ENCODE measurements around the gene CERS6.
"Not testable (repeated sequence)": the region's sequence is repeated elsewhere in the genome, so short reads cannot be mapped to it uniquely, and the experiment has no call there.

CERS6 gene

DNA sequence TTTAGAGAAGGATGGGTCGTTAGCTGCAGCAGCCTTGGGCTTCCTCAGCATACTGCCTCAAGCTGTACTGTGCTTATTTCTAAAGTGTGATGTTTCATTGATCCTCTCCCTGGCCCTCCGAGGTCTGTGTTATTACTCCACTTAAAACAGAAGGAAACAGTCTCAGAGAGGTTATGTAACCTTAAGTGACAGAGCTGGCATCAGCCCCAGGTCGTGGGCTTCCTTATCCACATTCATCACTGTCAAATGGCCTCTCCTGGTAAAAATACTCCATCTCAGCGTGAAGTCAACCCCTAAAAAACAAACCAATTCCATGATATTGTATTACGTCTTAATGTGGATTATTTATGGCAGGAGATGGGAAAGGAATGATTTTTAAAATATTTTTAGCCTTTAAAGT is 193.0 kb downstream of the CERS6 start:
- no peak for DNase-seq

- no peak for DNase-seq
Measured at GRCh38 chr2:168649562-168649961, 193.5 kb downstream of the CERS6 start.

DNA sequence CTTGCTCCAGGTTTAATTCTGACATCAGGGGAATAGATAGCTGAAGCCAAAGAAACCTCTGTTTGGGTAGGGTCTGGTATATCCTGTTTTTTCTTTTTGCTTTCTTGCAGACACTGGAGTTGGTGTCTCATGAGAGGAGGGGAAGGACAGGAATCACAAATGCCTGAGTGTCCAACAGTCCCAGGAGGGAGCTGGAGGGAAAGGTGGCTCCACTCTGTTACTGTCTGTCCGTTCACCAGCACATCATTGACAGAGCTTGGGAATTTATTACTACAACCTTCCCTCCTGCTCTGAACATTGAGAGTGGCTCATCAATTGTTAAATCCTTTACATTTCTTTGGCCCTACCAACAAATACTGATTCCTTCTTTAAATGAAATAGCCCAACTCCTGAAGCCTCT is 194.1 kb downstream of the CERS6 start:
- no peak for DNase-seq

GRCh38 chr2:168650781-168651180 is 194.7 kb downstream of the CERS6 start:
- DNase-seq: no peak

GRCh38 chr2:168652997-168653921 is 197.2 kb downstream of the CERS6 start:
- no peak for DNase-seq

DNA sequence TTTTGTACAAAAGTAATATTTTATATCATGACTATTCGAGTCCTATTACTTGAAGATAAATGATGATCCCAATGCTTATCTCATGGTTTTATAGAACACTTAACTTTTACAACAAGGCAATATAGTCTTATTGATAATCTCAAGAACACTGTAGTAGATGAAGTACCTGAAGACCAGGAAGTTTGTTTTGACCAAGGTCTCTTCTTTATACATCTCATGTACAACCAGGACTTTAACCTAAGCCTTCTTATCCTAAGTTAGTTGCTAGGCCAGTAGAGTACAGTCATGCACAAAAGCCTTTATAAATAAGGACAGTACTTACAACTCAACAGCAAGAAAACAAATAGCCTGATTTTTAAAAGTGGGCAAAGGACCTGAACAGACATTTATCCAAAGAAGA is 198.6 kb downstream of the CERS6 start:
- no peak for DNase-seq

- no peak for DNase-seq
Measured at GRCh38 chr2:168655207-168655606, 199.1 kb downstream of the CERS6 start.

DNA sequence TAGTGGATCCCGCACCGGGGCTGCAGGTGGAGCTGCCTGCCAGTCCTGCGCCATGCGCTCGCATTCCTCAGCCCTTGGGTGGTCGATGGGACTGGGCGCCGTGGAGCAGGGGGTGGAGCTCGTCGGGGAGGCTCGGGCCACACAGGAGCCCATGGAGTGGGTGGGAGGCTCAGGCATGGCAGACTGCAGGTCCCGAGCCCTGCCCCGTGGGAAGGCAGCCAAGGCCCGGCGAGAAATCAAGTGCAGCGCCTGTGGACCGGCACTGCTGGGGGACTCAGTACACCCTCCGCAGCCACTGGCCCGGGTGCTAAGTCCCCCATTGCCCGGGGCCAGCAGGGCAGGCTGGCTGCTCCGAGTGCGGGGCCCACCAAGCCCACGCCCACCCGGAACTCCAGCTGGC is 201.3 kb downstream of the CERS6 start:
- DNase-seq: not testable (repeated sequence)

GRCh38 chr2:168658706-168659105 is 202.6 kb downstream of the CERS6 start:
- DNase-seq: no peak

DNA sequence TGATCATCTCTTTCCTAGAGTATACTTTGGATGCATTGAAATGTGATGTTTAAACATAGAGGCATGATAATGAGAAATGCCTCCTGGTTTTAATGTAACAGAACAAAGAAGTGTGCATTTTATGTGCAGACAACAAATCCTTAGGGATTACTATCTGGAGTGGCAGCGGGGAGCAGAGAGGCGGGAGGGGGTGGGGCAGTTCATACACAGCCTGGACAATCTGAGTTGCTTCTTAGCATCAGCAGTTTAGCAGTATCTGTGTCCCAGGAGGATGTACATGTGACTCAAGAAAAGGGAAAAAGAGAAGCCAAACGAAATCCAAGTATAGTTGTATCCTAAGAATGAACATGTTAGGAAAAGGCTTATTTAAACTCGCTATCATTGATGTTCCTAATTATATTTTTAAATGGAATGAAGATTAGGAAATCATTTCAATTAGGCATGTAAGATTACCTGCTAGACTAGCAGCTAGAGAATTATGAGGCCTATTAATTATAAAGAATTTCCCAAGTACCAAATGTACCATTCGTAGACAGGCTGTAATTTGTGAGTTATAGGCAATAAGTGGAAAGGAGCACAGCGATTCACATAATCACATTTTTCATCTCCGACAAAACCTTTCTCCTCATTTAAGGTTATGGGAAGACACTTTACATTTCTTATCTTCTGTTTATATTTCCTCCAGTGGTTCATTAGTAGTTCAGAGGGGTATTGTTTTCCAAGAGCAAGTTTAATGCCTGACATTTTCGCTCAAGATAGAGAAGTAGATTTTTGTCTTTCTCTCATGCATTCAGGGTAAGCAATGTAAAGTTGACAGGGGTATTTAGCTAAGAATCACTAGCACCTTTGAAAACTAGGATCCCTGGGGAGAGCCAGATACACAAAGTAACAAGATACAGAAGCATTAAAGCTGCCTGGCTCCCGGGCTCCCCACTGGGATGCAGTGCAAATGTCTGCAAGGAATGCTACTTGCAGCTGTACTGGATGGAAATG is 205.1 kb downstream of the CERS6 start:
- no peak for DNase-seq

DNA sequence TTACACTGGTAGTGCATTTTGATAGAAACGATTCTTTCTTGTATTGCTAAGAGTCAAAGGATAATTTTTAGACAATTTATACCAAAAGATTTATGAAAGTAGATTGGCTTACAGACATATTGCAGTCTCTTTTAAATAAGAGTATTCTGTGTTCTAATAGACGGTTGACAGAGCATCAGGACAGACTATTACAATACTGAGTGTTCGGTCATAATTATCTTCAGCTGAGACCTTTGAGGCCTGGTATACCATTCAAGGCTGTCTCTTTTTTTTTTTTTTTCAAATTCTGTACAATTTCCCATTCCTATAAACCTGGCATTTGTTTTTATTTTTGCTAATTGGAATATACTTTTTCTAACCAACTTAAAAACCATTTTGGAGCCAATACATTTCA is 205.8 kb downstream of the CERS6 start:
- no peak for DNase-seq

GRCh38 chr2:168662651-168663208 is 206.7 kb downstream of the CERS6 start:
- no peak for DNase-seq

- peak; percentile 11 for DNase-seq
Measured at GRCh38 chr2:168663993-168664392, 207.9 kb downstream of the CERS6 start.

GRCh38 chr2:168664715-168665114 is 208.6 kb downstream of the CERS6 start:
- DNase-seq: not testable (repeated sequence)

DNA sequence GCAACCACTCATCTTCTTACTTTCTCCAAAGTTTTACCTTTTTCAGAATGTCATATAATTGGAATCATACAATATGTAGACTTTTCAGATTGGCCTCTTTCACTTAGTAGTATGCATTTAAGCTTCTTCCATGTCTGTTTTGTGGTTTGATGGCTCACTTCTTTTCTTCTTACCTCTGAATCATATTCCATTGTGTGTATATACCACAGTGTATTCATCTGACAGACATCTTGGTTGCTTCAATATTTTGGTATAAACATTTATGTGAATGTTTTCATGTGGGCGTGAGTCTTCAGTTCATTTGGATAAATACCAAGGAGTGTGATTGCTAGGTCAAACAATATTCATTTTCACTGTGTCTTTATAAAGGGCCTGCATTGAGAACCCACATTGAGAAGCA is 210.3 kb downstream of the CERS6 start:
- no peak for DNase-seq

GRCh38 chr2:168667156-168667555 is 211.1 kb downstream of the CERS6 start:
- no peak for DNase-seq

DNA sequence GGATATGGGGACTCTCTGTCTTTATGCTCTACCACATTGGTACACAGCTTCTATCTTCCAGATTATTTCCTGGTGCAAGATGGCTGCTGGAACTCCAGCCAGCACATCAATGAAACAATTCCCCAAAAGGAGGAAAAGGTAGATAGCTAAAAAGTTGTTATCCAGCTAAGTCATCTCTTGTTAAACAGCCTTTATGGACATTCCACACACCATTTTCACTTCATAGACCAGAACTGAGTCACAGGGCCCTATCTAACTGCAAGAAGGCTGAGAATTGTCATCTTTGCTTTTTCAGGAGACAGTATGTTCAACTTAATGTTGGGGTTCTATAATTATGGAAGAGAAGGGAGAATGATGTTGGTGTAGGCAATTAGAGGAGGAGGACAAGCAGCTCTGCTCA is 213.1 kb downstream of the CERS6 start:
- no peak for DNase-seq

- DNase-seq: no peak
Measured at GRCh38 chr2:168670478-168670877, 214.4 kb downstream of the CERS6 start.

DNA sequence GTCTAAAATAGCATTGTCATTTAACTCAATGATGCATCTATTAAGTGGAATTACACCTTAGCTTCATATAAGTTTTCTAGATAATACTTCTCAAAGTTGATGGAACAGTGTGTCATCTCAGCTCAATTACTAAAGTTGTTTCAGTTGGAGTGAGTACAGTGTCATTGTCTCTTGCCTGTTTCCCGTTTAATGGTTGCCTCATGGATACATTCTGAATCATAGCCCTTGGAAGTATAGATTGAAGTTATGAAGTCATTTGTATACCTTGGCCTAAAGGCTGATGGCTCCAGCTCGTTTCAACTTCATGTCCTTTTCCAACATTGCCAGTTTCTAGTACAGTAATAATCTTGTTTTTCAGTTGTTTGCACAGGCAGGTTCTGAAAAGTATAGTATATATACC is 215.9 kb downstream of the CERS6 start:
- peak; percentile 32 for DNase-seq

DNA sequence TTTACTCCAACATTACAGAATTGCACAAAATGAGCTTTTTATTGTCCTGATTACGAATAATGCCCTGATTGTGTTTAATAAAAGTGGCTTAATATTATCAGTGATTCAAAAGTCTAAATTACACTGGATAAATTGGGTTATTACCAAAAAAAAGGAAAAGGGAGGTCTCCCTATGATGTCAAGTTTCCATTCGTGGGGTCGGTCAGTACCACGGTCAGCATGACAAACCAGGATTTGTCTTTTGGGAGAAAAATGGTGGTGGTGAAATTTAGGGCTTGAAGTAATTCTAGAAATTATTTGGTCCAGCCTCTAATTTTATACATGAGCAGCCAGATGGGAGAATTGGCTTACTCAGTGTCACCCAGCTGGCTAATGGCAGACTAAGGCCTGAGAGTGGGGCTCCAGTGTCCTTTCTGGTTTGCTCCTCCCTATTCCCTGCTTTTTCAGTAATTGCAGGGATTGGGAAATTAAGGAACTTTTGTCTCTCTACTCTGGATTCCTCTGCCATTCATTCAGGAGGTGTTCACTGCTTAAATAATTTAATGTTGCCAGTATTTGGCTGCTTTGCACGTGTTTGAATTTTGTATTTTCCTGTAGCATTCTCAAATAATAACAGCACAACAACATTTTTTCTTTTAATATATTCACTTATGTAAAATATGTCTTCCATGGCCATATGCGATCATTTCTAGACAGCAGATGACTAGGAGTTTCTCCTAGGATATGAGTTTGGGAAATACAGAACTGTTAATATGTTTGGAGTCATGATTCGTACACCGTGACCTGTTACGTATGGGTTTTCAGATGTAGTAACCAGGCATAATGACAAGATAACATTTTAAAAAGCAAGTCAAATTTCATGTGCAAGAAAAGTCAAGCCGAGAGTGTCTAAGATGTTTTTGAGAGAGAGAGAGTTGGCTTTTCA is 217.5 kb downstream of the CERS6 start:
- no peak for DNase-seq

DNA sequence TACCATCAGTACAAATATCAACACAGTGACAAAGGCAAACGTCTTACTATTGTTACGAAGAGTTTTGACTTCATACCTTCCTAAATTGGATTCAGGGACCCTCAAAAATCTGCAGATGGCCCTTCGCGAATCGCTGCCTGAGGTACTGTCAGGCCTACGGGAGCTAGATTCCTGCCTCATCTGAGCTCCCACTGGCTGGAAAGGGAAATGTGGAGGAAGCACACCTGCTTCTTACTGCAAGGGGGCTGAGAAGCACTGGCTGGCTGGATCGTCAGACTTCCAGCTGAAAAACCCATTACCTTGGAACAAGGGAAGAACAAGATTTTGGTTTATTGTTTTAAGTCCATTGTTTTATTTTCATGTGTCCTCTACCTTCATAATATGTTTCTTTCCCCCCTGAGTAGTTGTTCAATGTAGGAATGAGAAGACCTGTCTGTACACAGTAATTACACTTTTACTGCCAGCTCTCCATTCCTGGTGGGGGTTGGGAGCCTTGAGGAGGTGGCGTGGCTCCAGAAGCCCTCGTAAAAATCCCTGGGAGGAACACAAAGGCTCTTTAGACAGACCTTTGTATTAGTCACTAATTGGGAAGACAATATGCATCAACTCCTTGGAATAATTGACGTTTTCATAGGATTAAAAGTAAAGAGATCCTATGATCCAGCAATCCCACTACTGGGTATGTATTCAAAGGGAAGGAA is 222.2 kb downstream of the CERS6 start:
- DNase-seq: no peak

GRCh38 chr2:168679081-168679480 is 223.0 kb downstream of the CERS6 start:
- DNase-seq: no peak
